GM18868 (cell line): ENCODE data around the gene ZNF397.
A peak's percentile ranks its signal among the peaks of the same experiment; 100 is the strongest.

Experiments used
- ATAC-seq: cut with Tn5 transposase; IDR thresholded peaks from one replicate; pipeline ENCODE4 v1.9.1; 2021; ENCODE audit warnings: mild to moderate bottlenecking, moderate library complexity; ENCODE audit not compliant: unreplicated experiment

ZNF397 gene

DNA sequence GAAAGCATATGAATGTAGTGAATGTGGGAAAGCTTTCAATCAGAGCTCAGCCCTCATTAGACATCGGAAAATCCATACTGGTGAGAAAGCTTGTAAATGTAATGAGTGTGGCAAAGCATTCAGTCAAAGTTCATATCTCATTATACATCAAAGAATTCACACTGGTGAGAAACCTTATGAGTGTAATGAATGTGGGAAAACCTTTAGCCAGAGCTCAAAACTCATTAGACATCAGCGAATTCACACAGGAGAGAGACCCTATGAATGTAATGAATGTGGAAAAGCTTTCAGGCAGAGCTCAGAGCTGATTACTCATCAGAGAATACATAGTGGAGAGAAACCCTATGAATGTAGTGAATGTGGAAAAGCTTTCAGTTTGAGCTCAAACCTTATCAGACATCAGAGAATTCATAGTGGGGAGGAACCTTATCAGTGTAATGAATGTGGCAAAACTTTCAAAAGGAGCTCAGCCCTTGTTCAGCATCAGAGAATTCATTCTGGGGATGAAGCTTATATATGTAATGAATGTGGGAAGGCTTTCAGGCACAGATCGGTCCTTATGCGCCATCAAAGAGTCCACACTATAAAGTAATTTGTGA lies 5.0 kb downstream of the ZNF397 start:
- ATAC-seq, result no peak

DNA sequence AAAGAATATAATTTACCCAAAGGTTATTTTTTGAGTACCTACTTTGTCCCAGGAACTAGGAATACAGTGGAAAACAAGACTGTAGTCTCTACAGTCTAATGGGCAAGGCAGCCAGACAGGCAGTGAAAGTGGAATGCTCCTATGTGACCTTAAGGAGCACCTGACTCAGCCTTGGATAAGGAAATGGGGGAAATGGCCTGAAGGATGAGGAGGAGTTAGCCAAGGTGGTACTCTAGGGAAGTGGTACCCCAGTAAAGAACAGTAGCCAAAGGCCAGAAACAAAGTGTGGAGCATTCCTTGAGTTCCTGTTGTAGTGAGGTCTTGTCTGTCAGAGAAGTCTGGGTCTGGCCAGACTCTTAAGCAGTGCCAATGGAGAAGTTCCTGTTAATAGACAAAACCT lies 6.0 kb downstream of the ZNF397 start:
- no peak for ATAC-seq

GRCh38 chr18:35247412-35248249 lies 6.8 kb downstream of the ZNF397 start:
- ATAC-seq, result no peak

DNA sequence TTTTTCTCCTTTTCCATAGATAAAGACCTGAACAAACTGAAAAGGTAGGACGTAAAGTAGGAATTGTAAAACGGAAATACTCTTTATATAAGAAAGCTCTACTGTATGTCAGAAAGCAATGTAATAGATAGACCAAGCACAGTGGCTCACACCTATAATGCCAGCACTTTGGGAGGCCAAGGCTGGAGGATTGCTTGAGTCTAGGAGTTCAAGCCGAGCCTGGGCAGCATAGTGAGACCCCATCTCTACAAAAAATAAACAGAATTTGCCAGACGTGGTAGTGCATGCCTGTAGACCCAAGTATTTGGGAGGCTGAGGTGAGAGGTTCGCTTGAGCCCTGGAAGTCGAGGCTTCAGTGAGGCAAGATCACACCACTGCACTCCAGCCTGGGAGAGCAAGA lies 7.6 kb downstream of the ZNF397 start:
- no peak for ATAC-seq

- no peak for ATAC-seq
These were observed 11.6 kb downstream of the ZNF397 start for GRCh38 chr18:35252466-35252865.

DNA sequence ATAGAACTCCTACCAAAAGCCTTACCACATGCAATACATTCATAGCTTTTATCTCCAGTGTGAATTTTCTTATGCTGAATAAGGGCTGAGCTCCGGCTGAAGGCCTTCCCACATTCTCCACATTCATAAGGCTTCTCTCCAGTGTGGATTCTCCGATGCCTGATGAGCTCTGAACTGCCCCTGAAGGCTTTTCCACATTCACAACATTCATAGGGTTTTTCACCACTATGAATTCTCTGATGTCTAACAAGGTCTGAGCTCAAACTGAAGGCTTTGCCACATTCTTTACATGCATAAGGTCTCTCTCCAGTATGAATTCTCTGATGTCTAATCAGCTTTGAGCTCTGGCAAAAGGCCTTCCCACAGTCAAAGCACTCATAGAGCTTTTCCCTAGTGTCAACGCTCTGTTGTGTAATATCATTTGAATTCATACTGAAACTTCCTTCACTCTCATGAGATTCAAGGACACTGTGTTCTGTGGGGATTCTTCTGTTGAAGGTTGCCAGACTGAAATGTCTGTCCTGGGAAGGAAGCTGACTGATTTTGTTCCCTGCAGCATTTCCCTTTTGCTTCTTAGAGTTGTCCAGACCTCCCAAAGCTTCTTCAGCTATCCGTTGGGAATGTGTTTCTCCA lies 12.9 kb downstream of the ZNF397 start:
- no peak for ATAC-seq

GRCh38 chr18:35256947-35257346 lies 16.1 kb downstream of the ZNF397 start:
- ATAC-seq, result no peak

DNA sequence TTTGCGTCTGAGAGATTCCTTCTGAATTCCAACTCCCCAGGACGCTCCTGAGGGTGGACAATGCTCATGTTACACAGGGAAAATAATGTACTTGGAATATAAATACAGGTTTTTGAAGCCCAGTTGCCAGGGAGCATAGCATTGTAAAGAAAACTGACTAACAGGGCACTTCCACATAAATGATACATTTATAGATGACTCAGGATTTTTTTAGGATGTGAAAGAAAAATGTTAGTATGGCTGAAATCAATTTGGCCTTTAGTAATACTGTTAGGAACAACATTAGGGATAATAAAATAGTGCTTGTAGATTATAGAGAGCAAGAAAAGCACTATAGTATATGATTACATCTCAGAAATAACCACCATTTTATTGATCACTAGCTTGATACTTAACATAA lies 23.6 kb downstream of the ZNF397 start:
- ATAC-seq, result no peak

DNA sequence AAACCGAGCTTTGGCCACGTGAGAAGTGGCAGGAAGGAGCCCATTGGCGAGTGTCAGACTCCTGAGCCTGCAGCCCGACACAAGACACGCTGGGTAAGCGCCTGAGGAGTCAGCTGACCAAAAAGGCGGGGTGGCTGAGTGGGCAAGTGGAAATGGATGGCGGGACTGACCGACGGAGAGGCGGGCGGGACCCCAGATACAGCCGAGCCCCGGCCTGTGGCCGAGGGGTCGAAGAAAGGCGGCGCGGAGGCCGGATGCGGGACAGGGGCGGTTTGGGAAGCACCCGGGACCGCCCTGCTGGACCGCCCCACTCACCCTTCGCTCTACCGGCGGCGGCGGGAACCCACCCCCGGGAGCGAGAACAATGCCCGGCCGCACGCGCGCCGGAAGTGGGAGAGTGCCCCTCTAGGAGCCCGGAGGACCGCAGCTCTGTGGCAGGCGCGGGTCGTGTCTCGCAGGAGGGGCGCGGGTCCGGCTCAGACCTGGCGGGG lies 26.4 kb downstream of the ZNF397 start:
- ATAC-seq, result peak; percentile 71

DNA sequence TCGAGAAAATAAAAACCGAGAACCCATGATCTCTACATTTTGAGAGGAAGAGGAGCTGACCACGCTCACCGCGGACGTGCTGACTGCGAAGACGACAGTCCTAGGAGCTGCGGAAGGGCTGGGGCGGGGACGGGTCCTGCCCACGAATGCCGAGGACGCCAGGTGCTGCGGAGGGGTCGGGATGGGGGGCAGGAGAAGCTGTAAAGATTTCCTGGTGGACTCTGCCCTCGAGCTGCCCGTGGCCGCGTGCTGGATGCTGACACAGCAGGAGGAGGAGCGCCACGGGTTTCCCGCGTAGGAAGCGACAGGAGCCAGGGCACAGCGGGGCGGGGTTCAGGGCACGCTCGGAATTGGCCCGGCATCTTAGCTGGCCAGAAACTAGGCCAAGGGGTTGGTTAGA lies 27.0 kb downstream of the ZNF397 start:
- ATAC-seq, result no peak

GRCh38 chr18:35268821-35269220 lies 28.0 kb downstream of the ZNF397 start:
- ATAC-seq, result no peak

GRCh38 chr18:35271656-35272055 lies 30.8 kb downstream of the ZNF397 start:
- ATAC-seq, result no peak

- ATAC-seq, result no peak
These were observed 35.4 kb downstream of the ZNF397 start for GRCh38 chr18:35276267-35276666.

GRCh38 chr18:35277633-35278032 lies 36.8 kb downstream of the ZNF397 start:
- no peak for ATAC-seq

DNA sequence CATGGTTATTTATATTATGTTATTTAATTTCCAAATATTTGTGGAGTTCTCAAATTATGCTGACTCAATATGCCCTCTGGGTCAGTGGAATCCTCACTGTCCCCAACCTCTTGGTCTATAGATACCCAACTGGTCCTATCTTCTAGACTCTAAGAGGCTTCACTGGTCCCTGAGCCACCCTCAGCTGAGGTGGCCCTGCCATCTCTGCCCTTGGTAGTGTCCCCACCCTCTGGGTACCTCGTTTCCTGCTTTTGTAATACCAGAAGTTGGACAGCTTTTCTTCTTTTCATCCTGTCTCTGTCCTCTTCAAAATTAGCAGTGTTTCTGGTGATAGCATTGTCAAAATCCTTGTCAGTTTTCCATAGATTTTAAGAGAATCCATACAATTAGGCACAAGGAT lies 37.3 kb downstream of the ZNF397 start:
- ATAC-seq, result no peak

- no peak for ATAC-seq
These were observed 38.1 kb downstream of the ZNF397 start for GRCh38 chr18:35278969-35279368.

DNA sequence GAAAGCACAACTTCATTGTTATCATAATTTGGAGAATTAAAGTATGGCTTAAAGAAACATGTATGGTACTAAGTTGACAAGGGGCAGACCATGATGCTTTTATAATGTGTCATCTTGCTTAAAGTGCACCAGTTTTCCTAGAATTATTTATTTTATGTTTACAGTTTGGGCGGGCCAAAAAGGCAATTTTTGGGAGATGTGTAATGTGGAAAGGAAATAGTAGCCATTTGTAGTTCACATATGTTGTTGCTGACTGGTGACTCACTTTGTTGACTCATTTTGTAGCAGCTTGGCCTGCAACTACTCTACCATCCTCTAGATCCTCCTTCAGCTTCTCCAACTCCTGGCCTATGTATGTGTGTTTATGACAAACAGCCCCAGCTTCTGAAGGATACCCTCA lies 41.5 kb downstream of the ZNF397 start:
- no peak for ATAC-seq

- ATAC-seq, result no peak
These were observed 43.3 kb downstream of the ZNF397 start for GRCh38 chr18:35283923-35284794.

- no peak for ATAC-seq
These were observed 44.0 kb downstream of the ZNF397 start for GRCh38 chr18:35284841-35285240.

GRCh38 chr18:35289293-35289692 lies 48.5 kb downstream of the ZNF397 start:
- ATAC-seq, result peak; percentile 4

DNA sequence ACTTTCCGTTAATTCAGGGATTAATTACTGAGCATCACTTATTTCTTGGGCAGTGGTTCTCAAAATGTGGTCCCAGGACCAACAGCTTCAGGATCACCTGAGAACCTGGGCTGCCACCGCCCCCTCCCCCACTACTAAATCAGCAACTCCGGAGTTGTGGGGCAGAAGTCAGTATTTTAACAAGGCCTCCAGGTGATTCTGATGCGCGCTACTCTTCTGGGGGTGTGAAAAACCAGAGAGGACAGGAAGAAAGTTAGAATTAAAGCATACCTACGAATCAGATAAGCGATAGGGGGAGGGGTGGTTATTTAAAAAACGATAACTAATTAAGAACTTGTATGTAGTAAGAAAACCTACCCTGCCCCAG lies 48.9 kb downstream of the ZNF397 start:
- peak; percentile 38 for ATAC-seq
